ENCODE data around the gene MBTPS1.

DNA sequence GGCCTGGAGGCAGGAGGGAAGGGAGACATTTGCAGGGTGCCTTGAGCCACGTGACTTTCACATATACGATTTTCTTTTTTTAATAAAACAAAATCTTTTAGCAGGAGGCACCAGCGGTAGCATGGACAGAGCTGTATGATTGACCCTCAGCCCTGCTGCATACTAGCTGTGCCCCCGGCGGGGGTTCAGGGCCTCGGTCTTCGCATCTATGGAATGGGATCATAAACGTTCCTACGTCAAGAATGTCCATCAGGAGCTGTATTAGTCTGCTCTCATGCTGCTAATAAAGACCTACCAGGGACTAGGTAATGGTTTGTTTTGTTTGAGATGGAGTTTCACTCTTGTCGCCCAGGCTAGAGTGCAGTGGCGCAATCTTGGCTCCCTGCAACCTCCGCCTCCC is 101.3 kb downstream of the MBTPS1 start:
- no peak for TF ChIP-seq EZH2 (IDR thresholded peaks at IDR 0.05; ENCODE audit: borderline replicate concordance, low read length)
- TF ChIP-seq, protein P1, sequence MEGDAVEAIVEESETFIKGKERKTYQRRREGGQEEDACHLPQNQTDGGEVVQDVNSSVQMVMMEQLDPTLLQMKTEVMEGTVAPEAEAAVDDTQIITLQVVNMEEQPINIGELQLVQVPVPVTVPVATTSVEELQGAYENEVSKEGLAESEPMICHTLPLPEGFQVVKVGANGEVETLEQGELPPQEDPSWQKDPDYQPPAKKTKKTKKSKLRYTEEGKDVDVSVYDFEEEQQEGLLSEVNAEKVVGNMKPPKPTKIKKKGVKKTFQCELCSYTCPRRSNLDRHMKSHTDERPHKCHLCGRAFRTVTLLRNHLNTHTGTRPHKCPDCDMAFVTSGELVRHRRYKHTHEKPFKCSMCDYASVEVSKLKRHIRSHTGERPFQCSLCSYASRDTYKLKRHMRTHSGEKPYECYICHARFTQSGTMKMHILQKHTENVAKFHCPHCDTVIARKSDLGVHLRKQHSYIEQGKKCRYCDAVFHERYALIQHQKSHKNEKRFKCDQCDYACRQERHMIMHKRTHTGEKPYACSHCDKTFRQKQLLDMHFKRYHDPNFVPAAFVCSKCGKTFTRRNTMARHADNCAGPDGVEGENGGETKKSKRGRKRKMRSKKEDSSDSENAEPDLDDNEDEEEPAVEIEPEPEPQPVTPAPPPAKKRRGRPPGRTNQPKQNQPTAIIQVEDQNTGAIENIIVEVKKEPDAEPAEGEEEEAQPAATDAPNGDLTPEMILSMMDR (conservative IDR thresholded peaks at IDR 0.05 in 1 of 2, IDR thresholded peaks at IDR 0.05 in 1 of 2; ENCODE audit: extremely low read depth in 1 of 2, insufficient read depth in 1 of 2, low read depth in 1 of 2, low read length in 2 of 2), result no peak
